Activated CD8-positive, alpha-beta memory T cell treated with anti-CD3 and anti-CD28 coated beads, Interleukin-2, amount 50 U/mL, for 48 hours (primary cell): ENCODE results near the gene PAQR5.
"Not testable (repeated sequence)": the region's sequence is repeated elsewhere in the genome, so short reads cannot be mapped to it uniquely, and the experiment has no call there.

Experiments
- DNase-seq: peaks from one replicate; pipeline ENCODE4 v3.0.0-alpha.2; 2020

Gene PAQR5

GRCh38 chr15:69293741-69294615, 4.7 kb upstream of the PAQR5 start:
- DNase-seq: no peak

- no peak for DNase-seq
Observed at GRCh38 chr15:69296606-69297005, 2.1 kb upstream of the PAQR5 start.

GRCh38 chr15:69297642-69298353, 914 bp upstream of the PAQR5 start:
- no peak for DNase-seq

GRCh38 chr15:69298354-69298696, 387 bp upstream of the PAQR5 start:
- no peak for DNase-seq

GRCh38 chr15:69299451-69299886, 757 bp downstream of the PAQR5 start:
- DNase-seq: no peak

- no peak for DNase-seq
Observed at GRCh38 chr15:69299943-69300588, 1.4 kb downstream of the PAQR5 start.

GRCh38 chr15:69301101-69301500, 2.4 kb downstream of the PAQR5 start:
- DNase-seq: not testable (repeated sequence)

GRCh38 chr15:69302087-69302486, 3.4 kb downstream of the PAQR5 start:
- DNase-seq: not testable (repeated sequence)

- DNase-seq: no peak
Observed at GRCh38 chr15:69302929-69303328, 4.2 kb downstream of the PAQR5 start.

GRCh38 chr15:69303337-69304181, 4.8 kb downstream of the PAQR5 start:
- DNase-seq: no peak

GRCh38 chr15:69304182-69304545, 5.5 kb downstream of the PAQR5 start:
- DNase-seq: no peak

GRCh38 chr15:69305204-69305931, 6.7 kb downstream of the PAQR5 start:
- DNase-seq: no peak

GRCh38 chr15:69305933-69306568, 7.3 kb downstream of the PAQR5 start:
- no peak for DNase-seq

GRCh38 chr15:69307939-69308338, 9.2 kb downstream of the PAQR5 start:
- DNase-seq: no peak

GRCh38 chr15:69308949-69309348, 10.2 kb downstream of the PAQR5 start:
- no peak for DNase-seq

GRCh38 chr15:69311319-69311721, 12.6 kb downstream of the PAQR5 start:
- no peak for DNase-seq

GRCh38 chr15:69313432-69314000, 14.8 kb downstream of the PAQR5 start:
- no peak for DNase-seq

GRCh38 chr15:69314131-69314530, 15.4 kb downstream of the PAQR5 start:
- DNase-seq: no peak

- DNase-seq: no peak
Observed at GRCh38 chr15:69314736-69315135, 16.0 kb downstream of the PAQR5 start.

GRCh38 chr15:69315402-69316110, 16.8 kb downstream of the PAQR5 start:
- no peak for DNase-seq

GRCh38 chr15:69316291-69316690, 17.6 kb downstream of the PAQR5 start:
- no peak for DNase-seq
